GM21447 (cell line): ENCODE measurements around the gene PIEZO1.

Source experiments
- ATAC-seq: cut with Tn5 transposase; IDR thresholded peaks from one replicate; pipeline ENCODE4 v1.9.1; 2021; ENCODE audit not compliant: unreplicated experiment

PIEZO1 gene

DNA sequence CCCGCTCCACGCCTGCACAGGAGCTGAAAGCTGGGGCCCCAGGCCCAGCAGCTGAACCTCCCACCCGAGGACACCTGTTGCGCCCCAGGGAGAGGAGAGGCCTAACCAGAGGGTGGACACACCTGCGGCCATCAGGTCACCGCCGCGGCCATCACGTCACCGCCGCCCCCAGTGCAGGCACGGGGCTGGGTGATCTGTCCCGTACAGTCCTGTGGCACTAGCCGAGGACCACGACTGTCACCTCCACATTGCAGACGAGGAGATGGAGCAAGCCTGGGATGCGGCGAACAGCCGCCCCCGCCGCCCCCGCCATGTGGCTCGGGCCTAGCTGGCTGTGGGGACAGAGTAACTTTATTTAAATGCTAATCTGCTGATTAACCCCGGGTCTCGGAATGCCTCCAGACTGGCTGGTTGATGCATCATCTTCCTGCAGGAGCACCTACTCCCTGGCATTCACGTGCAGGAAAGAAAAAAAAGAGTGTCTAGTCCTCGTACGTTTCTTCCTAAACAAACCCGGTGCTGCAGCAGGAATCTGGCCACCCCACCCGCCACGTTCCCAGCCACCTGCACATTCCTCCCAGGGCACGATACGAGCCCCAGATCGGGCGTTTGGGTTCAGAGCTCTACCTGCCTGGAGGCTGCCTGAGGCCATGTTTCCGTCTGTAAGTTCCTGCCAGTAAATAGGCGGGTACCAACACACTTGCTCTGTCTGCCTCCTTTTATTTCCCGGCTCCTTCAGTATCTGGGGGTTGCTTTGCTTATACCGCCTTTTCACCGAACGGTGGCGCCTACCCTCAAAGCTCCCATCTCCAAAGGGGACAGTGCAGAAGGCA, 29.9 kb downstream of the PIEZO1 start:
- no peak for ATAC-seq

DNA sequence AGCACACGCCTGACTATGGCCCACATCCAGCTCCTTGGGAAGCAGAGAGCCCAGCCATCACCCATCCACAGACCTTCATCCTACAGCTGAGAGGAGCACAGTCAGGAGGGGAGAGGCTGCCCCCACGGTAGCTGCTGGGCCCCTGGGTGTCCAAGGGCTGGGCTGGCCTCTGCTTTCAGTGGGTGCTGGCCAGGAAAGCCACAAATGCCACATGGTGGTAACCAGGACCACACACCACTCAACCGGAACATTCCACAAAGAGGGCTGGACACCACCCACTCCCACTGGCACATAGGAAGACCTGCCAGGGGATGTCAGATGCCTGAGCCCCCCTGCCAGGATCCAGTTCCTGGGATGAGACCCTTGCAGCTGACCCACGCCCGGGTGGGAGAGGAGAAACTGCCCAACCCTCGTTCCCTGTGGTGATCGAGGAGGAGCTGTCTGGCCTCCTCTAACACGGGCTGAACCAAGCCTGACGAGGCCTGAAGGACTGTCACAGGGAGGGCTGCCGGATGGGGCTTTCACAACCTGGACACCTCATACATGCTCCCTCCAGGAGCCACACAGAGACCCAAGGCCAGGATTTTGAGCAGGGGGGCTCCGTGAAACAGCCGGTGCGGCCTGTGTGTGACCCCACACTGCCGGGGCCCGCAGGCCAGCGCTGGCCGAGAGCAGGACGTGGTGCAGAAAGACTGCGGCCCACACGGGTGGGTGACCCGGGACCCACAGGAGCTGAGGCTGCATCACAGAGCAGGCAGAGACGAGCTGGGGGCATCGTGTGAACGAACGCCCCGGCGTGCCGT, 30.7 kb downstream of the PIEZO1 start:
- ATAC-seq, result no peak

DNA sequence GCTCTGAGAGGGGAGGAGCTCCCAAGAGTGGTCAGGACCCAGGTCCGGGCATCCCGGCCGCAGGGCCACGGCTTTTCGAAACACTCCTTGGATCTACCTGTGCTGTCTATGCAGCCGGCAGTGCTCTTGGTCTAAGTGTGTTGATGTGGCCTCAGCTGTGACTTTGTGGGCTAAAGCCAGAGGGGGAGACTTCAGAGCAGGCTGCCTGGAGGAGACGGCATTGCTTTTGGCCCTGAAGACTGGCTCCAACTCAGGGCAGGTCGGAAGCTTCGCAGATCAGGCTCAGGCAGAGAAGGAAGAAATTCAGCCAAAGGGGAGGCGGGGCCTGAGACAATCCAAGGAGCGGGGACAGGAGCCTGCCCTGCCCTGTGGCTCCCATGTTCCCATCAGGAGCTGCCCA, 31.4 kb downstream of the PIEZO1 start:
- ATAC-seq, result no peak

DNA sequence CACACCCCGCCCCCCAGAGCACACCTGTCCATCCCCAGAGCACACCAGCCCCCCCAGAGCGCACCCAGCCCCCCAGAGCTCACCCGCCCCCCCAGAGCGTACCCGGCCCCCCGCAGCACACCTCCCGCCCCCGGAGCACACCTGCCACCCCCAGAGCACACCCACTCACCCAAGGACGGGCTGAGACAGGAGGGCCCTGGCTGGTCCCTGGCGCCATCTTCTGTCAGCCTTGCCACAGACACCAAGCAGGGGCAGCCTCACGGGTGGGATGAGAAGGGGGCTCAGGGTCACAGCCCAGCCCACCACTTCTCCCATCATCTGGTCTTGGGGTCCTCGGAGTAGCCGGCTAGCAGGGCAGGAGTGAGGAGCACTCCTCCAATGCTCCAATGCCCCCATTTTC, 31.8 kb downstream of the PIEZO1 start:
- no peak for ATAC-seq

DNA sequence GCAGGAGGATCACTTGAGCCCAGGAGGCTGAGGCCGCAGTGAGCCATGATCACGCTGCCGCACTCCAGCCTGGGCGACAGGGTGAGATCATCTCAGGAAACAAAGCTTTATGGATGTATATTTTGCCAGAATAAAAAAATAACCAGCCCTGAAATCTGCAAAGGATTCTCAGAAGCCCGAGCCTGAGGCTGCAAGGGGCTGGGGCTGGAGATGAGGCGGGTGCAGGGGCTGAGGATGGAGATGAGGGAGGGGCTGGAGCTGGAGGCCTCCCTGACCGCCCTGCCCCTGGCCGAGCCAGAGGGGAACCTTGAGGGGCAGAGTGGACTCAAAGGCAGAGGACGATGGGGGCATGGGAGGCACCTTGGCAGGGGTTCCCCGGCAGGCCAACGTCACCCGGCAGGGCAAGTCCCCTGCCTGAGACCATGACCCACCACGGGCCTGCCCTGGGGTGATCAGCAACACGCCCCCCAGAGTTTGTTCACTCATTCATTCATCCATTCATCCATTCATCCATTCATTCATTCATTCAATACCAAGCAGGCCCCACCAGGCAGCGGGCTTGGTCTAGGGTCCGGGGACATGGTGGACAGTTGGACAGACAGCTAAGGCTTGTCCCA, 32.5 kb downstream of the PIEZO1 start:
- no peak for ATAC-seq

DNA sequence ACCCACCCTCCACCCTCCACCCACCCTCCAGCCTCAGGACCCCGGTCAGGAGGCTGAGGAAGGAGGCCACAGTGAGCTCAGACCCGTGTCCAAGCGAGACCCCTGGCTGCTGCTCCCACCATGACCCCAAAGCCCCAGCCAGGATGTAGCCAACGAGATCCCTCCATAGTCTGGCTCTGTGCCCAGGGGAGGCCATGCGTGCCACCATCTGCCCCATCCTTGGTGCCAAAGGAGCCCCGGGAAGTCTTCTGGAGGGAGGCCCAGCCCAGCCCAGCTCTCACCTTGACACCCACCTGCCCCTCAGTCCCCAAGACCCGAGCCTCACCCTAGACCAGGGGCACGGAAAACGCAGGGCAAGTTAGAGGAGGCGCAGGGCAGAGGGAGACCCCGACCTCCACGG, 34.2 kb downstream of the PIEZO1 start:
- ATAC-seq, result no peak

DNA sequence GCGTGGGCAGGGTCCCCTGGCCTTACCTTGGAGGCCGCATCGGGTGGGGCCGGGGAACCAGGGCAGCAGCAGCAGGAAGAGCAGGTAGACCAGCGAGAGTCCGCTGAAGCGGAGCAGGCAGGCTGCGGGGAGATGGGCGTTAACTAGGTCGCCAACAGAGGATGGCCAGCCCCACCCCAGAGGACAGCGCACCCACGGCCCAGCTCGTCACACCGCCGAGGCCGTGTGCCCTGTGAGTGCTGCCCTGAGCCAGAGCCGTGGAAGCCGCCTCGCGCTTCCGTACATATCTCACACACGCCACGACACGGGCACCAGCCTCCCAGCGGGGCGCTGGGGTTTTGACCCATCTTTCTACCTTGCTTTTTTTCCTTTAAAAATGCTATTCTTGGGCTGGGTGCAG, 35.7 kb downstream of the PIEZO1 start:
- no peak for ATAC-seq

DNA sequence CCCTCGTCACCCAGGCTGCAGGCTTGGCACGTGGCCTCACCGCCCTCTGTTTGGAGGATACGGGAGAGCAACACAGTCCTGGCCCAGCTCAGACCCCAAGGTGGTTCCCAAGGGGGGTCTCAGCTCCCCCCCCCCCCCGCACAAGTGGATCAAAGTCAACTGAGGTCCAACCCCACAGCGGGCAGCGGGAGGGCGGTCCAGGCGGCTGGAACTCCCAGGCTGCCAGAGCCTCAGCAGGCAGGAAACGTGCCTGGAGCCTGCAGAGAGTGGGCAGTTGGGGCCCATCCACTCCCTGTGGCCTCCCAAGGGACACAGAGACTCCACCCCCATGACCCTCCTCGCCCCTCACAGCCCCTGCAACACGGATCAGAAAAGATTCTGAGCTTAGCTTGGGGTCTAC, 36.7 kb downstream of the PIEZO1 start:
- ATAC-seq, result no peak

DNA sequence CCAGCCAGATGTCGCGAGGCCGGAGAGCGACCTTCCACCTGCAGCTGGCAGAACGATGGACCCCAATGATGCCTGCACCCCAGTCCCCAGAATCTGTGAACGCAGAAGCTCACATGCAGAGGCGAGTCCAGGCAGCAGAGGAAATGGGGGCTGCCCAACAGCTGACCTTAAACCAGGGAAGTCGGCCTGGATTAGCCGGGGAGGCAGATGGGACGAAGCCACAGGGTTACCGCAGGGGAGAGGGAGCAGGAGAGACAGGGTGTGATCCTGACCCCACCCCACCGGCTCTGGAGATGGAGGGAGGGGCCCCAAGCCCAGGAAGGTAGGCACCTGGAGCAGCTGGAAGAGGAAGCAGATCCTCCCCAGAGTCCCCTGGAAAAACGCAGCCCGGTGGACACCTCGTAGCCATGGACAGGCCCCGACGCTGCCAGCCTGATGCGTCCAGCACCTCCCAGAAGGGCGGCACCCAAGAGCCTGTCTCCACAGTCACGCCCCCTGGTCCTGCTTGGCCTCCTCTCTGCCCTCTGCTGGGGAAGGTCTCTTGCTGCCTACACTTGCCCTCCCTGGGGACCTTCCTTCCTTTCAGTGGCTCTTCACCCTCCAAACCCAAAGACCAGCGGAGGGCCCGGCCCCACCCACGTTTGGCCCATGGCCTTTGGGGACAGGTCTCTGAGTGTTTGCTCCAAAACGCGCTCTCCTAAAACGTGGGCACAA, 37.3 kb downstream of the PIEZO1 start:
- ATAC-seq, result no peak

DNA sequence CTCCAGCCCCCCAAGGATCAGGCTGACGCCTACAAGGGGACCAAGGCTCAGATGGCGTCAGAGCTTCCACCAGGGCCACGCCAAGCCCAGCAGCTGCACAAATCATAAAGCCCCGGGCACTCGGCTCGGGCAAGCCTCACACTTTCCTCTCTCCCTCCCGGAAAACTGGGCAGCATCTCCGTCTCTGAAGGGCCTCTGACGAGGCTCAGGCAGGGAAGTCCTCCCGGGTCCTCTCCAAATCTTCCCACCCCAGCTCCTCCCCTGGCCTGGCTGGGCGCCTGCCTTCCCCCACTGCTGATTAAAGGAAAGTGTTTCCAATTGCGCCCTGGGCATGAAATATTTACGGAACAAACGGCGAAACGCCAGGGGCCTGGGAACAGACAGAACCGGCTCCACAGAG, 38.5 kb downstream of the PIEZO1 start:
- no peak for ATAC-seq

DNA sequence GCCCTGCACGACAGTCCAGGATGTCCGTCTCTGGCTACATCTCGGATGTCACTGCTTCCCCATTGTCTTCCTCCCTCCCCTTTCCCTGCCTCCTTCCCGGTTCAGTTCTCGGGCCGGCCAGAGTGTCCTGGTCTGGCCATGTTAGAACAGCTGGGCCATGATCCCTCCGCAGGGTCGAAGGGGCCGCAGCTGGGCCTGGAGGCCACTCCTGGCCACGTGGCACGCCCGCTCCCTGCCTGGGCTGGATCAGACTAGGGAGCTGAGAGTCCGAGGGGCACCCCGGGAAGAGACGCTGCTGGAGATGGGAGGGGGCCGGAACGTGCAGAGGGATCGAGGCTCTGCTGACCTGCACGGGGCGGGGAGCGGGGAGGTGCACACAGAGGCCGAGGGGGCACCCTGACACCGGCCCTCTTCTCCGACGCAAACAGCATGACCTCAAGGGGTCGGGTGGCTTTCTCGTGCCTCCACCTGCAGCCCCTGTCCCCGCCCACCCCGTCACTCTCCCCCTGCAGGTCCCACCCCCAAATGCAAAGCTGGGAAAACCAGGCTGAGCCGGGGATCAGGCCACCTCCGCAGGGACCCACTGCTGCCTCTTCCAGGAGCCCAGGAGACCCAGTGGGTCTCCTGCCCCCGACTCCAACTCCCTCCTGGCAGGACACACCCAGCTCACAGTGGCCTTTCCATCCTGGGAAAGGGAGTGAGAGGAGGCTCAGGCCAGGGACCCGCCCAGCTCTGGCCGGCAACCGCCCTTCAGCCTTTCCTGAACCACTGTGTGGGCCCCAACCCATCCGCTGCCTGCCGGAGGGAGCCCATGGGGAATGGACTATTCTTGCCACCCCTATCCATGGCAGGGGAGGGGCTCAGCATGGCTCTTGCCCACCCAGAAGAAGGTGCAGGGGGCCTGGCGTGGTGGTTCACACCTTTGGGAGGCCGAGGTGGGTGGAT, 40.2 kb downstream of the PIEZO1 start:
- ATAC-seq, result no peak

DNA sequence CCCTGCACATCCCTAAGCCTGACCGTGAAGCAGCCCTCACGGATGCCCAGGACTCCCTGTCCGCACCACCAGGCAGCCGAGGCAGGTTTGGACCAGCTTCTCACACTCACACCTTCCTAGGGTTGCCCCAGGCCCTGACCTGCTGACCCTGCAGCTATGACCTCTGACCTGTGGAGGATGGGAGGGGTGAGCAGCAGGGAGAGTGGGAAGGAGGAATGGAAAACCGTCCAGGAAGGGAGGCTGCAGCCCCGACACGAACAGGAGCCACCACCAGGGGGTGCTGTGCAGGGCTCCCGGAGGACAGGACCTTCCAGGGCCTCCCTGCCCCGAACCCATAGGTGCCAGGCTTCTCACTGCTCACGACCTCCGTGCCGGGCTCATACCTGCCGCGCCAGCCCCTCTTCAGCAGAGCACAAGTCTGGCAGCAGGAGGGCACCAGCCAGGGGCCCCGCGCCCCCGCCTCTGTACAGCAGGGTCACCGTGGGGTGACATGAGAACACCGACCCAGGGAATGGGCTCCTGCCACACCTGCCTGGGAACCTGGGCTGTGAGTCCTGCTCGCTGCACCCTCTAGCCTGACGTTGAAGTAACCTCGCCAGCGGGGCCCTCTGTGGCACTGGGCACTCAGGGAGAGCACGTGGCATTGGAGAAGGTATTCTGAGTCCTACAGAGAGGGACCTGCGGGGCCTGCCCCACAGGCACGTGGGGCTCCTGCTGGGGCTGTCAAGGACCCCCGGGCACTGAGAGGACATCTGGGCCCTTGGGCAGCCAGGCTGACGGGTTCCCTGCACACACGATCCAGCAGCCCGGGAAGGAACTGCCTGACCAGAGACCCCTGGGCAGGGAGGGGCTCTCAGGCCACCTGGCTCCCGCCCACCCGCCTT, 41.1 kb downstream of the PIEZO1 start:
- no peak for ATAC-seq

DNA sequence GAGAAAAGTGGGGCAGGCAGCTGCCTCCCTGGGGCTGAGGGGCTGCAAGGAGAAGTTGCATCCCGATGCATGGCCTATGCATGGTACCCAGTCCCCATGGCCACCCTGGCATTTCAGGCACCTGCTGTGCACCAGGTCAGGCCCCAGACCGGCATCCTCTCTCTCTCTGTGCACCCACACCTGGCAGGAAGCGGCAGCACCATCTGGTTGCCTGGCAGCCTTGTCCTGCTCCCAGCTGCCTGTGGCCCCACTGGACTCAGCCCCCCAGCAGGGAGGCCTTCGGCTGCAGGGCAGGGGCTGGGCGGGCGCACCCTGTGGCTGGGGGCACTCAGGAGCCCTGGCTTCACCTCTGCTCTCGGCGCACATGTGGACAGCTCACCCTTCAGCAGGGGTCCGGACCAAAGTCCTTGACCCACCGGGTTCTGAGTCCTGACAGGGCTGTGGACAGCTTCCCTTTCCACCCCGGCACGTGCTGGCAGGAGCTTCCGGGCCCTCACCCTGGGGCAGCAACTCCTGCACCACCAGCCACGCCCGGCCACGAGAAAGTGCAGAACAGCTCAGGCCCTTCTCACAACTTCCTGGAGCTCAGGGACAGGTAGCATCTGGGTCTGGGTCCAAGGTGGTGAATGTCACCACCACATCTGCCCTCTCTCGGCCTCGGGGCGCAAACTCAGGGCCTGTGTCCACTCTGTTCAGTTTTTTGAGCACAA, 42.0 kb downstream of the PIEZO1 start:
- ATAC-seq, result no peak

DNA sequence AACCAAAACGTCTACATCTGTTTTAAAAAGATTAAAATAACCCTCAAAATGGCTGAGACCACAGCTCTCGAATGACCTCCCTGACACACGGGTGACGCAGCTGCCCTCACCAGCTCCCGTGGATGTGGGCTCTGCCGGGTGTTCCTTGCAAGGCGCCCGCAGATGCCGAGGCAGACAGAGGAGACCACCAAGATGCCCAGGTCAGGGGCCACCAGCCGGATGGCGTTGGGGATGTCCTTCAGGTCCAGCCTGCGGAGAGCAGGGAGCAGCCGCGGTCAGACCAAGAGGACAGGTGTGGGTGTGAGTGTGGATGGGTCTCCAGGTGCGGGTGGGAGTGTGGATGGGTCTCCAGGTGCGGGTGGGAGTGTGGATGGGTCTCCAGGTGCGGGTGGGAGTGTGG, 43.7 kb downstream of the PIEZO1 start:
- no peak for ATAC-seq

DNA sequence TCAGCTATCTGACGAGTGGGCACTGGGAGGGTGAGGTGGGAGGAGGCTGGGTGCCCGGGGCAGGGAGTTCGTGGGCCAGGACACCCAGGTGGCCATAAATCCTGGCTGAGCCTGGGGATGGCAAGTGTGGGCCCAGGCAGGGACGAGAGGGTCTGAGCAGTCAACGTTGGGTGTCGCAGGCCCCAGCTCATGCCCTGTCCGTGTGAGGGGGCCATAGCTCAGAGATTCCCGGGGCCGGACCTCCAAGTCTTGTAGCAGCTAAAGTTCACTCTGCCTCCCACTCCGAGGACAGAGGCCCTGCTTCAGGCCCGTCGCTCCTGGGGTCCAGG, 44.3 kb downstream of the PIEZO1 start:
- ATAC-seq, result no peak

DNA sequence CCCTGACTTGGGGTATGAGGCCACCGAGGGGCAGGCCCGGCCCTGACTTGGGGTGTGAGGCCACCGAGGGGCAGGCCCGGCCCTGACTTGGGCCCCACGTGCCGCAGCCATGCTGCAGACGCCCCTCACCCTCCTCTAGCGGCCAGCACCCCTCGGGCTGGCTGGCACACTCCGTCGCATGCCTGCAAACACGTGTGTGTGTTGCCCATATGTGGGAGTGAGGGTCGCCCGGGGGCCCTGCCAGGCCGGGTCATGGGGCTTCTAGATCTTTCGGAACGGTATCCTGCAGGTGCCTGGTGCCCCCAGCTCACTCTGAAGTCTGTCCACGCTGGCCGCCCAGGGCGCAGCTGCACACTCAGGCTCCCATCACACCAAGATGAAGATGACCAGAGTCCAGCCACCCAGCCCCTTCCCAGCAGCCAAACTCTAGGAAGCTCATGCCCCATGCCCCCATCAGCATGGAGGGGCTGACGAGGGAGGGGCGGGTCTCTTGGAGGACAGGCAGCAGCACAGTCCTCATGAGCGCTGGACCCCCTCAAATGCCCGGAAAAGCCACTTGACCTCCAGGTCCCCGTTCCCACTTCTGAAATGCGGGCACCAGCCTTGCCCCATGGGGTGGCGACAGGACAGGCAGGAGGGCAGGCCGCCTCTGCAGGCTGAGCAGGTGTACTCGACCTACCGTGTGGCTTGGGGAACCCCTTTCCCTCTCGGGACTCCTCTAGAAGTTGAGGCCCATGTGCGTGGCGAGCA, 44.9 kb downstream of the PIEZO1 start:
- no peak for ATAC-seq

DNA sequence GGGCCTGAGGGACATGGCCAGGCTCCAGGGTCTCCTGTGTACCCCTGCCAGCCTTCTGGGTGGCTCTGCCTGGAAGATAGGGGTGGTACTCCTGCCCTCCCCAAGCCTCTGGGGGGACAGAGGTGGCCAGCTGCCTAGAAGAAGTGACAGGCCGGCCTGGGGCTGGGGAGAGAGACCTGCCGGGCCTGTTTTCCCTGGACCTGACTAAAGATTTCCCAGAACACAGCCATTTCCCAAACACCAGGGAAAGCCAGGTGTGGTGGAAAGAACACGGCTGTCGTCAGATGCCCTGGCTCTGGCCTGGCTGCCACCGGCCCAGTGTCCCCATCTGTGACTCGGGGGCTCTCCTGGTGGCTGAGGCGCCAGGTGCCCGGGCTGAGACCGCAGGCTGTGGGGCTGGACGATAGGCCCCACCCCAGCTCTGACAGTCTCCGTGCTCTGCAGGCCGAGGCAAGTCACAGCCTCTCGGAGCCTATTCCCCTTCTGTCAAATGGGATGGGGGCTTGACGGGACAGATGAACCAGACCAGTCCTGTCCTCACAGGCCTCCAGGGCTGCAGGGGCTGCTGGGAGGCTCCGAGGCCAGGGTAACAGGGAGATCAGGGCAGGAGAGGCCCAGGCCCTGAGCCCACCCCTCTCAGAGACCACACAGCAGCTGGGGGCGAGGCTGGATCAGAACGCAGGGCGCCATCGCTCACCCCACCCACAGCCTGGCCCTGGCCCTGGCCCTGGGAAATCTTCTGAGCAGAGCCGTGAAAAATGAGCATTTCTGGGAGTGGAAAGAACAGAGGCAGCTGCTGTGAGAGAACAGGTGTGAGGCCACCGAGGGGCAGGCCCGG, 45.7 kb downstream of the PIEZO1 start:
- ATAC-seq, result no peak
